BLaER1 treated with 17β-estradiol and CSF1 and Interleukin-3, amounts not matched to agents 10 nM and 100 nM (cell line): ENCODE data around the gene KIF25.
A peak's percentile ranks its signal among the peaks of the same experiment; 100 is the strongest.

ENCODE experiments used
- H3K27ac ChIP-seq, 11 experiments: shearing (Covaris generic); formaldehyde crosslinking; 2 replicates each; pipeline ENCODE4 v1.8.1; 2022
- H3K27me3 ChIP-seq, 11 experiments: shearing (Covaris generic); formaldehyde crosslinking; 2 replicates each; pipeline ENCODE4 v1.8.1; 2022
- H3K36me3 ChIP-seq, 11 experiments: shearing (Covaris generic); formaldehyde crosslinking; 2 replicates each; pipeline ENCODE4 v1.8.1; 2022
- H3K4me1 ChIP-seq, 10 experiments: shearing (Covaris generic); formaldehyde crosslinking; 2 replicates each; pipeline ENCODE4 v1.8.1; 2022
- H3K4me2 ChIP-seq, 11 experiments: shearing (Covaris generic); formaldehyde crosslinking; 2 replicates each; pipeline ENCODE4 v1.8.1; 2022
- H3K4me3 ChIP-seq, 10 experiments: shearing (Covaris generic); formaldehyde crosslinking; 2 replicates each; pipeline ENCODE4 v1.8.1; 2022
- H3K9ac ChIP-seq, 11 experiments: shearing (Covaris generic); formaldehyde crosslinking; 2 replicates each; pipeline ENCODE4 v1.8.1; 2022
- H3K9me3 ChIP-seq, 11 experiments: shearing (Covaris generic); formaldehyde crosslinking; replicated peaks in 1 of 11; 2 replicates each; pipeline ENCODE4 v1.8.1; 2022
- H4K20me1 ChIP-seq, 11 experiments: shearing (Covaris generic); formaldehyde crosslinking; 2 replicates each; pipeline ENCODE4 v1.8.1; 2022
- Cebpa-rat ChIP-seq, 11 experiments: shearing (Covaris generic); IDR thresholded peaks; 2 replicates each; pipeline ENCODE4 v1.8.1; 2022

KIF25 gene

GRCh38 chr6:168012431-168013249 is 15.2 kb downstream of the KIF25 start:
- Histone ChIP-seq H4K20me1 (no peaks in the 10 kb centered on the region), H3K27me3 (peaks cover 0 to 6% (median 0%) of the 10 kb centered on the region in 11 experiments; a peak in 1 of 22 replicates), H3K4me3 (peak overlapping the region in 1 of 10 experiments; percentile 3; a peak in 3 of 20 replicates), H3K36me3 (peaks cover 0 to 38% (median 4%) of the 10 kb centered on the region in 11 experiments; a peak in 8 of 22 replicates), H3K27ac (peak overlapping the region in 6 of 11 experiments; percentile 36 to 56 (median 45); a peak in 11 of 22 replicates), H3K4me1 (peaks cover 20 to 47% (median 31%) of the 10 kb centered on the region in 10 experiments), H3K9me3 (peaks cover 71 to 97% (median 82%) of the 10 kb centered on the region in 11 experiments), H3K4me2 (peak overlapping the region in 6 of 11 experiments; percentile 11 to 60 (median 41); a peak in 9 of 22 replicates), H3K9ac (no peak overlapping the region)
- TF ChIP-seq Cebpa-rat (IDR thresholded peaks at IDR 0.05), result no peak

GRCh38 chr6:168013250-168013915 is 15.9 kb downstream of the KIF25 start:
- peaks cover 0 to 6% (median 0%) of the 10 kb centered on the region in 11 experiments; a peak in 1 of 22 replicates for H3K27me3 ChIP-seq
- TF ChIP-seq Cebpa-rat (IDR thresholded peaks at IDR 0.05), result no peak

GRCh38 chr6:168014428-168014827 is 17.0 kb downstream of the KIF25 start:
- Histone ChIP-seq H3K27ac (no peak overlapping the region), H3K4me2 (no peak overlapping the region; a peak in 1 of 22 replicates), H3K36me3 (peaks cover 0 to 31% (median 4%) of the 10 kb centered on the region in 11 experiments; a peak in 8 of 22 replicates), H3K4me1 (peaks cover 15 to 31% (median 25%) of the 10 kb centered on the region in 10 experiments), H4K20me1 (no peaks in the 10 kb centered on the region), H3K27me3 (peaks cover 0 to 6% (median 0%) of the 10 kb centered on the region in 11 experiments; a peak in 1 of 22 replicates), H3K4me3 (no peak overlapping the region), H3K9me3 (peaks cover 55 to 96% (median 75%) of the 10 kb centered on the region in 11 experiments), H3K9ac (no peak overlapping the region)
- TF ChIP-seq Cebpa-rat (IDR thresholded peaks at IDR 0.05), result no peak

More at GRCh38 chr6:168013250-168013915, 15.9 kb downstream of the KIF25 start:
- H3K9me3 ChIP-seq, result peaks cover 65 to 96% (median 78%) of the 10 kb centered on the region in 11 experiments
- H3K9ac ChIP-seq, result no peak overlapping the region
- H3K36me3 ChIP-seq, result peaks cover 0 to 38% (median 4%) of the 10 kb centered on the region in 11 experiments; a peak in 8 of 22 replicates
- peaks cover 15 to 39% (median 25%) of the 10 kb centered on the region in 10 experiments for H3K4me1 ChIP-seq
- H4K20me1 ChIP-seq, result no peaks in the 10 kb centered on the region
- peak overlapping the region in 5 of 11 experiments; percentile 40 to 56 (median 47); a peak in 9 of 22 replicates for H3K27ac ChIP-seq
- peak overlapping the region in 8 of 11 experiments; percentile 11 to 68 (median 41); a peak in 15 of 22 replicates for H3K4me2 ChIP-seq
- H3K4me3 ChIP-seq, result no peak overlapping the region; a peak in 1 of 20 replicates

GRCh38 chr6:168015009-168015408 is 17.5 kb downstream of the KIF25 start:
- Histone ChIP-seq H3K9ac (no peak overlapping the region), H3K27ac (no peak overlapping the region), H3K4me1 (peaks cover 15 to 31% (median 25%) of the 10 kb centered on the region in 10 experiments), H3K27me3 (peaks cover 0 to 6% (median 0%) of the 10 kb centered on the region in 11 experiments; a peak in 1 of 22 replicates), H3K4me2 (peak overlapping the region in 6 of 11 experiments; percentile 39 to 62 (median 51); a peak in 10 of 22 replicates), H4K20me1 (no peaks in the 10 kb centered on the region), H3K9me3 (peaks cover 49 to 96% (median 73%) of the 10 kb centered on the region in 11 experiments), H3K4me3 (0 out of 20 replicates have a peak overlapping the region, but pooled peaks of 1 of the 10 experiments have one; percentile 16), H3K36me3 (peaks cover 0 to 26% (median 4%) of the 10 kb centered on the region in 11 experiments; a peak in 8 of 22 replicates)
- no peak for TF ChIP-seq Cebpa-rat (IDR thresholded peaks at IDR 0.05)

GRCh38 chr6:168015482-168016175 is 18.2 kb downstream of the KIF25 start:
- no peak overlapping the region for H3K9ac ChIP-seq
- 0 out of 20 replicates have a peak overlapping the region, but pooled peaks of 1 of the 10 experiments have one; percentile 16 for H3K4me3 ChIP-seq
- peaks cover 15 to 31% (median 25%) of the 10 kb centered on the region in 10 experiments for H3K4me1 ChIP-seq
- H3K4me2 ChIP-seq, result peak overlapping the region in 8 of 11 experiments; percentile 1 to 62 (median 44); a peak in 14 of 22 replicates
- H3K9me3 ChIP-seq, result peaks cover 43 to 89% (median 67%) of the 10 kb centered on the region in 11 experiments
- H3K27ac ChIP-seq, result no peak overlapping the region; a peak in 2 of 22 replicates
- no peaks in the 10 kb centered on the region for H4K20me1 ChIP-seq
- peaks cover 0 to 6% (median 0%) of the 10 kb centered on the region in 11 experiments; a peak in 1 of 22 replicates for H3K27me3 ChIP-seq
- peaks cover 0 to 22% (median 4%) of the 10 kb centered on the region in 11 experiments; a peak in 7 of 22 replicates for H3K36me3 ChIP-seq
- no peak for TF ChIP-seq Cebpa-rat (IDR thresholded peaks at IDR 0.05)

- H3K4me3 ChIP-seq, result 0 out of 20 replicates have a peak overlapping the region, but pooled peaks of 1 of the 10 experiments have one; percentile 16
- peak overlapping the region in 8 of 11 experiments; percentile 1 to 62 (median 44); a peak in 14 of 22 replicates for H3K4me2 ChIP-seq
- peaks cover 0 to 6% (median 0%) of the 10 kb centered on the region in 11 experiments; a peak in 1 of 22 replicates for H3K27me3 ChIP-seq
- H3K4me1 ChIP-seq, result peaks cover 15 to 31% (median 25%) of the 10 kb centered on the region in 10 experiments
- H3K9ac ChIP-seq, result no peak overlapping the region
- TF ChIP-seq Cebpa-rat (IDR thresholded peaks at IDR 0.05), result no peak
- no peak overlapping the region; a peak in 1 of 22 replicates for H3K27ac ChIP-seq
- peaks cover 0 to 19% (median 4%) of the 10 kb centered on the region in 11 experiments; a peak in 7 of 22 replicates for H3K36me3 ChIP-seq
- H4K20me1 ChIP-seq, result no peaks in the 10 kb centered on the region
- H3K9me3 ChIP-seq, result peaks cover 37 to 84% (median 61%) of the 10 kb centered on the region in 11 experiments
Measured at GRCh38 chr6:168016176-168016620, 18.7 kb downstream of the KIF25 start.

- peaks cover 0 to 15% (median 0%) of the 10 kb centered on the region in 11 experiments; a peak in 6 of 22 replicates for H3K36me3 ChIP-seq
- no peak overlapping the region for H3K4me3 ChIP-seq
- no peak overlapping the region for H3K9ac ChIP-seq
- no peaks in the 10 kb centered on the region for H4K20me1 ChIP-seq
- peaks cover 30 to 76% (median 54%) of the 10 kb centered on the region in 11 experiments for H3K9me3 ChIP-seq
- no peak overlapping the region for H3K27ac ChIP-seq
- no peak for TF ChIP-seq Cebpa-rat (IDR thresholded peaks at IDR 0.05)
- H3K27me3 ChIP-seq, result peaks cover 0 to 6% (median 0%) of the 10 kb centered on the region in 11 experiments; a peak in 1 of 22 replicates
- H3K4me1 ChIP-seq, result peaks cover 15 to 31% (median 25%) of the 10 kb centered on the region in 10 experiments
- H3K4me2 ChIP-seq, result peak overlapping the region in 9 of 11 experiments; percentile 1 to 62 (median 39); a peak in 6 of 22 replicates
Measured at GRCh38 chr6:168016721-168017525, 19.5 kb downstream of the KIF25 start.
